GM18858 (cell line): ENCODE measurements around the gene AGO3.
"Not testable (repeated sequence)": the region's sequence is repeated elsewhere in the genome, so short reads cannot be mapped to it uniquely, and the experiment has no call there.

ENCODE experiments used
- ATAC-seq: cut with Tn5 transposase; IDR thresholded peaks from one replicate; pipeline ENCODE4 v1.9.1; 2021; ENCODE audit not compliant: unreplicated experiment

Gene AGO3

DNA sequence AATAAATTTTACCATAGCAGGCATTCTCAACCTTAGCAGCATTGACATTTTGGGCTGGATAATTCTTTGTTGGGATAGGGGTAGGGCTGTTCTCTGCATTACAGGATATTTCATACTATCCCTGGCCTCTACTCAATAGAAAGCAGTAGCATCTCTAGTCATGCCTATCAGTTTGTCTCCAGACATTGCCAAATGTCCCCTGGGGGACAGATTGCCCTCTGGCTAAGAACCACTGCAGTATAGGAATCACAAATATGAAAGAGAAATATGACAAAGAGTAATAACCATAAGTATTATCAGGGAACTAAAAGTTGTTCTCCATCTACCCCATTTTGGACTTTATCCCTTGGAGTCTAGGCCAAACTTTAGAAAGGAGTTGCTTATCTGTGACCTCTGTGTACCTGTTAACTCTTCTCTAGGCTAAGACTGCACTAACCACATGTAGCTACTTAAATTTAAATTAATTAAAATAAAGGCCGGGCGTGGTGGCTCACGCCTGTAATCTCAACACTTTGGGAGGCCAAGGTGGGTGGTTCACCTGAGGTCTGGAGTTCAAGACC is 76.1 kb downstream of the AGO3 start:
- ATAC-seq, result no peak

DNA sequence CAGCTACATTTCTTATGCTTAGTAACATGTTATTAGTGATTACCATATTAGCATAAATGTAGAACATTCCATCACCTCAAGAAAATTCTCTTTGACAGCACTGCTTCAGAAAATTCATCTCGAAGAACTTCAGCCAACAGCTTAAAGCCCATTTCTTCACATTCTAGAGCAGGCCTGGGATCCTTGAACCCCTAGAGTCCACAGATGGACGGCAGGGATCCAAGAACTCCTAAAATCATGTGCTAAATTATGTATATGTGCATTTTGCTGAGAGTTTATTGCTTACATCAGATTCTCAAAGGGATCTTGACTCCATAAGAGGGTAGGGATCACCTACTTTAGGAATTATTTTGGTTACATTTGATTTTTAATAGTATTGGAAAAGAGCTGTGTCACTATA is 76.8 kb downstream of the AGO3 start:
- no peak for ATAC-seq

DNA sequence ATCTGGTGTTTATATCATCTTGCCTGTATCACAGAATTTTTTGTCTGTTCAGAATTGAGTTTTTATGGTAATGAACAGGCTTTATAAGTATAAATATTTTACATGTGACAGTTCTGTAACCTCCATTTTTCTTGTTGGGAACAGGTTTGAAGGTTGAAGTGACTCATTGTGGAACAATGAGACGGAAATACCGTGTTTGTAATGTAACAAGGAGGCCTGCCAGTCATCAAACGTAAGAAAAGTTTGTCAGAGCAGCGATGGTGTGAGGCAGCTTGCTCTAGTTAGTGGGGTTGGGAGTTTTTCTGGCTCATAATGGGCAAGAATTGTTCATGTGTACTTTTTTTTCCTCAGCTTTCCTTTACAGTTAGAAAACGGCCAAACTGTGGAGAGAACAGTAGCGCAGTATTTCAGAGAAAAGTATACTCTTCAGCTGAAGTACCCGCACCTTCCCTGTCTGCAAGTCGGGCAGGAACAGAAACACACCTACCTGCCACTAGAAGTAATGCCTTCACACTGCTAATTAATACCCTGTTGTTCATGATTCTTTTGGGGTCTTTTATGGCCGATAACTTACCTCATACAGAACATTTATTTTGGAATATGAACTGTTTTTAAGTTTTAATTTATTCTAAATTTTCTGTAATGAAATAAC is 77.8 kb downstream of the AGO3 start:
- no peak for ATAC-seq

DNA sequence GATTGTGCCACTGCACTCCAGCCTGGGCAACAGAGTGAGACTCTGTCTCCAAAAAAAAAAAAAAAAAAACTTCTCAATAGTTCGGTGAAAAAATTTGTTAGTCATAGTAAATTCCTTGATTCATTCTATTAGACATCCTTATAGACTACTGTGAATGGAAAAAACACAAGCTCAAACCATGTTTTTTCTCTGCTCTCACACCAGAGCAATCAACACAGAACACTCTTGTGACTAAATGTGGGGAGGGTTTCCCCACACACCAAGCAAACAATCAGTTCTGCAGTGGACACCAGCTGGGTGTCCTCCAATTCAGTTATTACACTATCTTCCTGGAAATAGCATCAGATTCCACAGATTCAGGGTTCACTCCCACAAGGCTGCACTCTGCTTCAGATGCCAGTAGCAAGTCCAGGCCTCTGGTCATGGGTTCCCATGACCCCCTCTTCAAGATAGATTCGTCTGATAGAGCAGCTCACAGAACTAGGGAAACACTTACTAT is 83.9 kb downstream of the AGO3 start:
- no peak for ATAC-seq

DNA sequence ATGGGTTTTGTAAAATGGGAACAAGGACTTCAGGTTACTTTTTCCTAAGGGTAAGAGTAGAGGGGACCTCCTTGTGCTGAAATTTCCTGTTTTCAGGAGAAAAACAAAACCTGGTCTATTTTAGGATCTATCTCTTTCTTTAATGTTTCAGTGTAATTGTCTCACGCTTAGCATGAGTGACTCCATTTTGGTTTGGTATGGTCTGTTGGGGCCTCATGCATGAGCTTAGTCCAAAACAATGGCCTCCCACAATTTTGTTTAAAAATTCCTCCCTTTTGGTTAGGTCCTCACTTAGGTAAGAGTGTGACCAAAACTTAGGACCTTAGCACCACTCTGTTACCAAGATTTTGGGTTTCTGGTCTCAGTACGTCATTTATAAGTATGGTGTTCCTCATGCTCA is 85.8 kb downstream of the AGO3 start:
- no peak for ATAC-seq

DNA sequence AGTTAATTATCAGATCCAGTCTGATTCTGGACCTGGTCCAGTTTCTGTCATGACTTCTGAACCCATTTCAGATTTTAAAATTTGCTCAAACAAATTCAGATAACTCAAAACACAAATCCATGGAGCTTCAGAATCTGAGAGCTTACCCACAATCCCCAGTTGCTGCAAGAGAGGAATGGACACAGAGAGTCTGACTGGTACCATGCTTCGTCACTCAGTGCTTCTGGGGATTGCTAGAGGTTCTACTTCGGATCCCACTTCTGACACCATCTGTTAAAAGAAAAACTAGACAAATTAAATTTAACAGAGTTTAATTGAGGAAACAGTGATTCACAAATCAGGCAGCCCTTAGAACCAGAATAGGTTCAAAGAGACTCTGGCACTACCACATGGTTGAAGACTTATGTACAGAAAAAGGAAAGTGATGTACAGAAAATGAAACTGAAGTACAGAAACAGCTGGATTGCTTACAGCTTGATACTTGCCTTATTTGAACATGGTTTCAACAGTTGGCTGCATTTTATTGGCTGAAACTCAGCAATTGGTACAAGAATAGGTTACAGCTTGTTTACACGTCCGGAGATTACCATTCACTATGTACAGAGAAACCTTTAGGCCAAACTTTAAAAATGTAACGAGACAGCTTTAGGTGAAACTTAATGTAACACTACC is 92.3 kb downstream of the AGO3 start:
- ATAC-seq, result no peak

DNA sequence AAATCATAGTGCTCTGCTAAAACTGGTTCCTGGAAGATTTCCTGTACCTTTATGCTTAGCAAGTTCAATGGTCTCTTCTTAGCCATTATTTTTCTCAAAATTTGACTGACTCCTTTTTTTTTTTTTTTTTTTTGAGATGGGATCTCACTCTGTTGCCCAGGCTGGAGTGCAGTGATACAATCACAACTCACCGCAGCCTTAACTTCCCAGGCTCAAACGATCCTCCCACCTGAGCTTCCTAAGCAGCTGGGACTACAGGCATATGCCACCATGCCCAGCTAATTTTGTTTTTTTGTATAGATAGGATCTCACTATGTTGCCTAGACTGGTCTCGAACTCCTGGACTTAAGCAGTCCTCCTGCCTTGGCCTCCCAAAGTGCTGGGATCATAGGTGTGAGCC is 93.1 kb downstream of the AGO3 start:
- not testable (repeated sequence) for ATAC-seq

DNA sequence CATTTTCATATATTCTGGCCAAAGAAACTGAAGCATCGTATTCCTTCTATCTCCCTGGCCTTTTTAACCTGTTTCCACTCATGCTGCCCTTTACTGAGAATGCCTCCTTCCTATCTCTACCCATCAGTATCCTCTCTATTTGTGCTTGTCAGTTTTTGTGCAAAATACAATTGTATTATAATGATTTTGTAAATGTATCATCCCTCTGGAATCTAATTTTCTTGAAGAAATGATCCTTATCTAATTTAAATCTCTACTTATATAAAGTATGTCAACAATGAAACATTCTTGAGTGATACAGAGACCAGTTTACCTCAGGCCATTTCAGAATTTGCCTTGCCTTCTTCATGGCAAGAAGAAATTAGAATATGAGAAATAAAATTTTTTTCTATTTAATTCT is 93.9 kb downstream of the AGO3 start:
- ATAC-seq, result no peak

DNA sequence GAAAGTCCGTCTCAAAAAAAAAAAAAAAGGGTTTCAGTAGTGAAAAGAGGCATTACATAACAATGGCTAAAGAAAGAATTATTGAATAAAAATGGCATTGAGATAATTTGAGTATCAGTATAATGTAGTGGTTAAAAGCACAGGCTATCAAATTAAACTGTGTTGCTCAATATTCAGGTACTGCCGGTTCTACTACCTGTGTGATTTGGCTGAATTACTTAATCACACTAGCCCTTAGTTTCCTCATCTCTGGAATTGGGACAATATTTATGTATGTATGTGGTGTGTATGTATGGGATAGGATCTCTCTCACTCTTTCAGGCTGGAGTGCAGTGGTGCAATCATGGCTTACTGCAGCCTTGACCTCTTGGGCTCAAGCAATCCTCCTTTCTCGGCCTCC is 96.9 kb downstream of the AGO3 start:
- no peak for ATAC-seq

DNA sequence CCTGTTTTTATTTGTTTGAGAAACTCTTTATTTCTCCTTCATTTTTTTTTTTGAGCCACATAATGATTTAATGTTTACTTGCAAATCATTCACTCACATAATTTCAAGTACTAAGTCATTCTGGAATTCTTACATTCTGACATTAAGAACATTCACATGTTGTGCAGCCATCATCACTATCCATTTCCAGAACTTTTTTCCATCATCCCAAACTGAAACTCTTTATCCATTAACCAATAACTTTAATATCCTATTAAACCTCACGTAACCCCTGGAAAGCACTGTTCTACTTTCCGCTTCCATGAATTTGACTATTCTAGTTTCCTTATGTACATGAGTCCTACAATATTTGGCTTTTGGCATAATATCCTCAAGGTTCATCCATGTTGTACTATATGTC is 100.5 kb downstream of the AGO3 start:
- ATAC-seq, result no peak

DNA sequence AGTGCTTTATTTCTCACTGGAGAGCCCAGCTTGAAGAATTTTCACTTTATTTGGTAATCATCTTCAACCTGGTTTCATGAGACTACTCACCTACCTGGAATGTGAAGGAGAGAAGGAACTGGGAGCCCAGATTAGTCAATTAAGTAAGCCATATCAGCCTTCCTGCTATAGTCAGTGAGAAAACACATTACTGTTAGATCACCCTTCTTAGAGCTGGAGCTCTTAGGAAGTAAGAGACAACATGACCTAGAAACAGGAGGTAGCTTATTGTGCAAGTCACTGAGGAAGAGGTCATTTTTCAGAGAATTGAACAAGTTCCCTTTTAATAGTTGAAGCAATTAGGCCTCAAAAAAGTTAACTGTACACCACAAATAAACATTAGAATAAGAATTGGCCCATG is 103.8 kb downstream of the AGO3 start:
- ATAC-seq, result no peak

DNA sequence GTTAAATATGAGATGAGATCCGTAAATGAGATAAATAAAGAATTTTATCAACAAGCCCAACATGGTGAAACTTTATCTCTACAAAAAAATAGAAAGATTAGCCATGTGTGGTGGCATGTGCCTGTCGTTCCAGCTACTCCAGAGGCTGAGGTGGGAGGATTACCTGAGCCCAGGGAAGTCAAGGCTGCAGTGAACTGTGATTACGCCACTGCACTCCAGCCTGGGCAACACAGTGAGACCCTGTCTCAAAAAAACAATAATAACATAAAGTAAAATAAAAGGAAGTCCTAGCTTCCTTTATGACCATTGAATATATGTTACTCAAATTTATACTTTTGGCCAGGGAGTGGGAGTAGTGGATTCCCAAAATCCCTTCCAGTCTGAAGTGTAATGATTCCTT is 104.2 kb downstream of the AGO3 start:
- no peak for ATAC-seq

DNA sequence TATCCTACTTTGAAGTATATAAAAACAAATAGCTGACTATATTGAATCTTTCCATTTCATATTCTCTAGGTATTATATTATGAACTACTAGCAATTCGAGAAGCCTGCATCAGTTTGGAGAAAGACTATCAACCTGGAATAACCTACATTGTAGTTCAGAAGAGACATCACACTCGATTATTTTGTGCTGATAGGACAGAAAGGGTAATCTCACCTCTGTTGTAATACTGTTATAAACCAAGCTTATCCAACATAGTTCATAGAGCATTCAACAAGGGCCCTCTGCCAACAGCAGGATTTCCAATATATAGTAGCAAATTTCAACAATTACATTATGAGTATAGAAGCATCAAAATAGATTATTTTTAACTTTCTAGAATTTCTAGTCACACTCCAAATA is 109.3 kb downstream of the AGO3 start:
- ATAC-seq, result no peak

DNA sequence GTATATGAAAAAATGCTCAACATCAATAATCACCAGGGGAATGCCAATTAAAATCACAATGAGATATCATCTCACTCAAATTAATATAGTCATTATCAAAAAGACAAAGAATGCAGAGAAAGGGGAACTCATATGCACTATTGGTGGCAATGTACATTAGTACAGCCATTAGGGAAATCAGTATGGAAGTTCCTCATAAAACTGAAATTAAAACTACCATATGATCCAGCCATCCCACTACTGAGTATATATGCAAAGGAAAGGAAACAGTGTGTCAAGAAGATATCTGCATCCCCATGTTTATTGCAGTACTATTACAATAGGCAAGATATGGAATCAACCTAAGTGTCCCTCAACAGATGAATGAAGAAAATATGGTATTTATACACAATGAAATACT is 120.9 kb downstream of the AGO3 start:
- no peak for ATAC-seq

DNA sequence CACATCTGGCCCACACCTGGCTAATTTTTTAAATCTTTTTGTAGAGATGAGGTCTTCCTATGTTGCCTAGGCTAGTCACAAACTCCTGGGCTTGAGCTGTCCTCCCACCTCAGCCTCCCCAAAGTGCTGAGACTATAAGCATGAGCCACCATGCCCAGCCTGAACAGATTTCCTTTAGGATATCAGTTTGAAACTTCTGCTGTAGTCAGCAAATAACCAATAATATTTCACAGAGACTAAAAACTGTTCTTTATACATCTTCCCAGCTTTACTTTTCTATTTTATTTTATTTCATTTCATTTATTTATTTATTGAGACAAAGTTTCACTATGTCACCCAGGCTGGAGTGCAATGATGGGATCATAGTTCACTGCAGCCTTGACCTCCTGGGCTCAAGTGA is 123.1 kb downstream of the AGO3 start:
- no peak for ATAC-seq

DNA sequence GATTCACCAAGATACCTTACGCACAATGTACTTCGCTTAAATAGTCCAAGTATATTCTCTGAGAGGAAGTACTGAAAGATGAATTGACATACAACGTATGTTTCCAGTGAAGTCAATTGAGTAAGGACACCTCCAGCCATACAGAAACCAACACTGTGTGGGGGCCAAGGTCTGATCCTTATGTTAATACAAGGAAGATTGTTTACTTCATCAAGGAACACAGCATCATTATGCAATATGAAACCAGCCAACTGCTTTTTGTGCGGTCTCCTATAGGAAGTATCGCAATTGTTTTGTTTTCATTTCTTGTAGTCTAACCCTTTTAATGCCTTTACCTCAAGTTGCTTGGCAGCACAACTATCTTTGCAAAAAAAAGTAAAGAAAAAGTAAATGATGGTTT is 124.8 kb downstream of the AGO3 start:
- ATAC-seq, result no peak

DNA sequence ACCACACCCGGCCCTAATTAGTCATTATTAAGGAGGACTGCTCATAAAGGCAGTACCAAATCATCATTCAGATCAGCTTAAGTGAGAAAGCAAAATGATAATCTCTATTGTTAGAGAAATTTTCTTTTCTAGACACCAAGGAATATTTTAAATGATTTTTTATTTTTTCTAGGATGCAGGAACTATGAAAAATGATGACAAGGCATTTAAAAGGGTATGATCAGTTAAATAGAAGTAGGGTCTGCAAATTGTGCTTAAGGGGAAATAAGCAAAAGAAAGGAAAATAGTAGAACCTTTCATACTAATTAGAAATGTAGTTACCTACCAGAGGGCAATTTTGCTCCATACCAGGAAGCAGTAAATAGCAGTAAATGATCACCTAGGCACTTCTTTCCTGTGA is 131.4 kb downstream of the AGO3 start:
- no peak for ATAC-seq

DNA sequence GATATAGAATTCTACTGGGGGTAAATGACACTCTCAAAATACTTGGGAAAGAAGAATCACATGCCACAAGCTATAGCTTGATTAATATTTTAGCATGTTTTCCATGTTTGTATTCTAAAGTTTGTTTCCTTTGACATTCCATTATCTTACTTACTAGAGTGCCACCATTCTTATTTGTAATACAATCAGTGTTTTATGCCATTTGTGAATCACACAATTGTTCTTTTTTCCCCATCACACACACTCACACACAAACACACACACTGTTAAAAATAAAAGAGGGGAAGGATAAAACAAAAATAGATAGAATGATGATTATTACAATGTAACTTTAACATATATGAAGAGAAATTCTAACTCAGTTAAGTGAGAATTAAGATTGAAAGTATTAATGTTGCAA is 137.0 kb downstream of the AGO3 start:
- ATAC-seq, result no peak

DNA sequence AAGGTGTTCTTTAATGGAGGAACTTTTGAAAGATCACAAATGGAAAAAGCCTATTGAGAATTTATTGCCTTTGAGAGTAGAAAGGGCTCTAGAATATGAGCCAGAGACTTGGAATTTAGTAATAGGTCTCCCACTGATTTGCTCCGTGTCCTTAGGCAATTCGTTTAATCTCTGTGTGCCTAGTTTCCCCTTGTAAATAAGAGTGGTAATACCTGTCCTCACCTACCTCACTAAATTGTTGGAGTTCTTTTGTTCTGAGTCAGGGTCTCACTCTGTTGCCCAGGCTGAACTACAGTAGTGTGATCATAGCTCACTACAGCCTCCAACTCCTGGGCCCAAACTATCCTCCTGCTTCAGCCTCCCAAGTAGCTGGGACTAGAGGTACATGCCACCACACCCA is 138.0 kb downstream of the AGO3 start:
- ATAC-seq, result no peak

DNA sequence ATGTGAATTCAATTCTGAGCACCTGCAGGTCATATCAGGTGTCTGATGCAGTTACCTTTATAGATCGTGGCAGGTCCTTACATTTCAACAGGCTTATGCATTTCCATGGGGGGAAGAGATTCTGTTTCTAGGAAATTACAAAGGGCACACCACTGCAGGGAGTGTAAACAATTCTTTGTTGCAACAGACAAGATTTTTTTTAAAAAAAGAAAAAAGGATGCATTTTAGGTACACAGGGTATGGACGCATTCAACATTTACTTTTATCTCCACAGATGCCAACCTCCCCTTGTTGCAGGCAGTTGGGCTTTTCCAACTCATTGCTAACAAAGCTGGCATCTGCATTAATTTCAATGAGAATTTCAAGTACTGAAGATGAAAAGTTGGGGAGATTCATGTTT is 139.4 kb downstream of the AGO3 start:
- no peak for ATAC-seq

DNA sequence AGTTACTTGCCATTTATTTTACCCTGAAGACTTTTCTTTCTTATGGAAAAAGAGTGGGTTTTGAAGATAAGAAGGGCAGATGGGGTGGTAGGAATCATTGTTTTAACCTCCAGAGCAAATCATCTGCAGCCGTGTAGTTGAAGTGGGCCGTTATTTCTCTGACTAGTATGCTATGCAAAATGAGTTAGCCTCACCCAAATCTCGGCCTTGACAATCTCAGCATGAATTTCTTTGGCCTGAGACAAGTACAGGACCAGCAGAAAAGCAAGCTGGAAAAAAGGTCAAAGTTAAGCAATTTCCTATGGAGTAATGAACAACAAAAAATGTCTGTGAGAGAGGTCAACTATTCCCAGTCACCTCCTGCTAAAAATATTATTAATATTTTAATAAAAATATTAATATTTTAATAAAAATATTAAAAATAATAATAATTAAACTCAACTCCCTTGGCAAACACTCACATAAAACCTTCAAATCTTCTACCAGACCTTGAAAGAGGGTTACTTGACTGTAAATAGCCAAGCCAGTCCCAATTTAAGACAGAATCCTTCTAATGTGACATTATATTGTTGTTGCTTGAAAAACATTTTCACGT is 146.2 kb downstream of the AGO3 start:
- ATAC-seq, result no peak

DNA sequence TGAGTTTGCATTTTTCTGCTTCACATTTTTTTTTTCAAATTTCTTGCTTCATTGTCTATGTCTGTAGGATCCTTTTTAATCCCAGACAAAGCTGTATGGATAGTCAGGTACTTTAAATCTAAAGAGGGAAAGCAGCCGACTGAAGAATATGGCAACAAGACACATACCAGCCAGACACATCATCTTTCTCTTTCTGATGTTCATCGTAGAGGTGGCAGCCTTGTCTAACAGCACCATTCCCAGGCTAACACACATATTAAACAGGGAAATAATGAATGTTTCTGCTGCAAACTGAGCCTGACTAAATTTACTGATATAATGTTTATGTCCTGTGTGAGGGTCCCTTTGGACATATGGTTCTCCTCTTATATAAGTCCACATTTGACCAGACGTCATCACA is 149.3 kb downstream of the AGO3 start:
- ATAC-seq, result no peak
